K562 (cell line): ENCODE data around the gene ZC3H18.

ENCODE experiments used
- CBX3 ChIP-seq, 2 experiments: IDR thresholded peaks; 1 replicate in 1 of 2; 2 replicates in 1 of 2; pipeline ENCODE4 v1.6.1; 2012; ENCODE audit warnings: inconsistent platforms in 2 of 2, low read length in 2 of 2, borderline replicate concordance in 1 of 2, control low read depth in 1 of 2
- CTCF ChIP-seq, 3 experiments: IDR thresholded peaks in 2 of 3; conservative IDR thresholded peaks in 1 of 3; 2 replicates each; pipeline ENCODE4 v1.5.1; 2011 to 2012; ENCODE audit warnings: low read length in 3 of 3, mild to moderate bottlenecking in 3 of 3, control low read depth in 2 of 3, improper control_type of control experiment in 1 of 3, inconsistent platforms in 1 of 3, low read depth in 1 of 3, mixed read lengths in 1 of 3, moderate library complexity in 1 of 3; ENCODE audit not compliant: insufficient read depth in 2 of 3
- DPF2 ChIP-seq: fragments of 450-650 bp; IDR thresholded peaks from 2 replicates; pipeline ENCODE4 v1.6.1; 2016
- EZH2 ChIP-seq: IDR thresholded peaks from 2 replicates; pipeline ENCODE4 v1.6.1; 2012; ENCODE audit warnings: low read depth, mild to moderate bottlenecking, inconsistent platforms, low read length, borderline replicate concordance
- HDAC1 ChIP-seq, 2 experiments: fragments of 450-650 bp; IDR thresholded peaks; 2 replicates each; pipeline ENCODE4 v1.6.1; 2016 to 2017; ENCODE audit warnings: inconsistent platforms in 1 of 2, mild to moderate bottlenecking in 1 of 2, moderate library complexity in 1 of 2
- MYC ChIP-seq, 2 experiments: fragments of 250-450 bp in 1 of 2; sonication (Bioruptor Pico) in 1 of 2; IDR thresholded peaks; 2 replicates each; pipeline versions ENCODE4 v1.5.1 to v1.6.1; 2012 to 2021; ENCODE audit warnings: low read depth in 2 of 2, borderline replicate concordance in 1 of 2, improper control_type of control experiment in 1 of 2, low read length in 1 of 2, mild to moderate bottlenecking in 1 of 2, moderate library complexity in 1 of 2
- POLR2A ChIP-seq: fragments of 450-650 bp; conservative IDR thresholded peaks from 2 replicates; pipeline ENCODE4 v1.6.1; 2016
- RFX1 ChIP-seq: fragments of 450-650 bp; IDR thresholded peaks from 2 replicates; pipeline ENCODE4 v1.6.1; 2016; ENCODE audit warnings: mild to moderate bottlenecking, moderate library complexity
- TBL1XR1 ChIP-seq, 2 experiments: IDR thresholded peaks; 2 replicates each; pipeline ENCODE4 v1.6.1; 2012; ENCODE audit warnings: improper control_type of control experiment in 2 of 2, low read length in 2 of 2, mild to moderate bottlenecking in 1 of 2
- ZNF696 ChIP-seq: fragments of 250-450 bp; sonication (Bioruptor Pico); conservative IDR thresholded peaks from 2 replicates; pipeline ENCODE4 v1.4.0; 2020; ENCODE audit warnings: mild to moderate bottlenecking, moderate library complexity
- TF ChIP-seq, protein P1 (sequence below): sonication (generic); formaldehyde crosslinking; IDR thresholded peaks from 2 replicates; pipeline ENCODE4 v1.8.1; 2022; ENCODE audit warnings: missing genetic modification reagents
- TF ChIP-seq, protein P2 (sequence below), 2 experiments: fragments of 450-650 bp; conservative IDR thresholded peaks; 2 replicates each; pipeline ENCODE4 v1.6.1; 2017; ENCODE audit warnings: mild to moderate bottlenecking in 2 of 2, moderate library complexity in 2 of 2
- TF ChIP-seq, protein P3 (sequence below): sonication (generic); formaldehyde crosslinking; IDR thresholded peaks from 2 replicates; pipeline ENCODE4 v1.5.0; 2020; ENCODE audit warnings: missing genetic modification reagents

- no peak for TF ChIP-seq POLR2A
- no peak for TF ChIP-seq CTCF (IDR thresholded peaks at IDR 0.05 in 2 of 3, conservative IDR thresholded peaks at IDR 0.05 in 1 of 3; ENCODE audit: insufficient read depth in 2 of 3, low read depth in 1 of 3, low read length in 3 of 3)
- no peak for TF ChIP-seq TBL1XR1 (IDR thresholded peaks at IDR 0.05; ENCODE audit: low read length in 2 of 2)
- TF ChIP-seq, protein P1, sequence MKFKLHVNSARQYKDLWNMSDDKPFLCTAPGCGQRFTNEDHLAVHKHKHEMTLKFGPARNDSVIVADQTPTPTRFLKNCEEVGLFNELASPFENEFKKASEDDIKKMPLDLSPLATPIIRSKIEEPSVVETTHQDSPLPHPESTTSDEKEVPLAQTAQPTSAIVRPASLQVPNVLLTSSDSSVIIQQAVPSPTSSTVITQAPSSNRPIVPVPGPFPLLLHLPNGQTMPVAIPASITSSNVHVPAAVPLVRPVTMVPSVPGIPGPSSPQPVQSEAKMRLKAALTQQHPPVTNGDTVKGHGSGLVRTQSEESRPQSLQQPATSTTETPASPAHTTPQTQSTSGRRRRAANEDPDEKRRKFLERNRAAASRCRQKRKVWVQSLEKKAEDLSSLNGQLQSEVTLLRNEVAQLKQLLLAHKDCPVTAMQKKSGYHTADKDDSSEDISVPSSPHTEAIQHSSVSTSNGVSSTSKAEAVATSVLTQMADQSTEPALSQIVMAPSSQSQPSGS = no peak
- TF ChIP-seq ZNF696 (CRISPR knock-in tag) = no peak
- no peak for TF ChIP-seq HDAC1 (IDR thresholded peaks at IDR 0.05)
- TF ChIP-seq, protein P2, sequence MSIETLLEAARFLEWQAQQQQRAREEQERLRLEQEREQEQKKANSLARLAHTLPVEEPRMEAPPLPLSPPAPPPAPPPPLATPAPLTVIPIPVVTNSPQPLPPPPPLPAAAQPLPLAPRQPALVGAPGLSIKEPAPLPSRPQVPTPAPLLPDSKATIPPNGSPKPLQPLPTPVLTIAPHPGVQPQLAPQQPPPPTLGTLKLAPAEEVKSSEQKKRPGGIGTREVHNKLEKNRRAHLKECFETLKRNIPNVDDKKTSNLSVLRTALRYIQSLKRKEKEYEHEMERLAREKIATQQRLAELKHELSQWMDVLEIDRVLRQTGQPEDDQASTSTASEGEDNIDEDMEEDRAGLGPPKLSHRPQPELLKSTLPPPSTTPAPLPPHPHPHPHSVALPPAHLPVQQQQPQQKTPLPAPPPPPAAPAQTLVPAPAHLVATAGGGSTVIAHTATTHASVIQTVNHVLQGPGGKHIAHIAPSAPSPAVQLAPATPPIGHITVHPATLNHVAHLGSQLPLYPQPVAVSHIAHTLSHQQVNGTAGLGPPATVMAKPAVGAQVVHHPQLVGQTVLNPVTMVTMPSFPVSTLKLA (conservative IDR thresholded peaks at IDR 0.05) = no peak
- TF ChIP-seq RFX1 = no peak
- TF ChIP-seq MYC (IDR thresholded peaks at IDR 0.05; ENCODE audit: low read depth, low read length) = no peak
- no peak for TF ChIP-seq MYC (CRISPR knock-in tag; IDR thresholded peaks at IDR 0.05; ENCODE audit: borderline replicate concordance, low read depth)
- no peak for TF ChIP-seq CBX3 (IDR thresholded peaks at IDR 0.05; ENCODE audit: borderline replicate concordance in 1 of 2, low read length in 2 of 2)
- TF ChIP-seq EZH2 = no peak
- no peak for TF ChIP-seq DPF2
- TF ChIP-seq, protein P3, sequence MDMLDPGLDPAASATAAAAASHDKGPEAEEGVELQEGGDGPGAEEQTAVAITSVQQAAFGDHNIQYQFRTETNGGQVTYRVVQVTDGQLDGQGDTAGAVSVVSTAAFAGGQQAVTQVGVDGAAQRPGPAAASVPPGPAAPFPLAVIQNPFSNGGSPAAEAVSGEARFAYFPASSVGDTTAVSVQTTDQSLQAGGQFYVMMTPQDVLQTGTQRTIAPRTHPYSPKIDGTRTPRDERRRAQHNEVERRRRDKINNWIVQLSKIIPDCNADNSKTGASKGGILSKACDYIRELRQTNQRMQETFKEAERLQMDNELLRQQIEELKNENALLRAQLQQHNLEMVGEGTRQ (CRISPR knock-in tag) = no peak
Observed at GRCh38 chr16:88613911-88614817, 44.0 kb downstream of the ZC3H18 start.
